HepG2 (cell line): ENCODE data around the gene AGAP1. TPM values are rescaled to one million over a fixed set of nuclear protein-coding genes. Genes with fewer than 3 reads are reported as not detected.

ENCODE experiments used
- ATAC-seq: fragments of 200-7000 bp; cut with Tn5 transposase; 3 replicates; pipeline ENCODE4 v1.9.1; 2020; ENCODE audit warnings: mild to moderate bottlenecking, moderate library complexity
- BruUV-seq: library from RNA; stranded (reverse); fragments of 400-500 nt; replicated peaks from 2 replicates; lab custom pipeline; 2021; lab: Mats Ljungman, UMichigan
- CTCF ChIA-PET: fragments of 300-600 bp; formaldehyde crosslinking; extraction: SDS; loops from one replicate; lab custom pipeline; 2021; ENCODE audit warnings: low total read pairs, inconsistent platforms, low intra/inter-chr PET ratio; lab: Yijun Ruan, JAX
- POLR2A ChIA-PET: fragments of 350-600 bp; sonication (Branson Sonifier 250); formaldehyde crosslinking; loops from one replicate; lab custom pipeline; 2020; ENCODE audit warnings: antibody characterized with exemption, inconsistent platforms; lab: Yijun Ruan, JAX
- DNase-seq: peaks from one replicate; pipeline ENCODE4 v3.0.0-alpha.2; 2015; ENCODE audit warnings: low spot score
- FAIRE-seq: peaks from 3 replicates; lab custom pipeline; 2011; peaks lifted over from hg19 to GRCh38; lab: Jason Lieb, UNC
- H2AFZ ChIP-seq: one replicate; pipeline ENCODE4 v1.6.1; 2011; ENCODE audit warnings: low read length, inconsistent platforms
- H3K27ac ChIP-seq: fragments of 300-600 bp; 3 replicates; pipeline ENCODE4 v1.8.0; 2011; ENCODE audit warnings: mixed run types, mild to moderate bottlenecking, mixed read lengths, low read length, inconsistent platforms; ENCODE audit not compliant: insufficient read depth; ENCODE audit errors: extremely low read length
- H3K27me3 ChIP-seq, 2 experiments: fragments of 200-600 bp in 1 of 2; 2 replicates in 1 of 2; 3 replicates in 1 of 2; pipeline versions ENCODE4 v1.6.0 to v1.8.0; 2011; ENCODE audit warnings: low read length in 2 of 2, mild to moderate bottlenecking in 2 of 2, moderate library complexity in 2 of 2, inconsistent platforms in 1 of 2; ENCODE audit not compliant: insufficient read depth in 2 of 2, control insufficient read depth in 1 of 2
- H3K36me3 ChIP-seq, 2 experiments: fragments of 200-600 bp in 1 of 2; replicated peaks in 1 of 2; 2 replicates in 1 of 2; 3 replicates in 1 of 2; pipeline versions ENCODE4 v1.5.1 to v1.8.0; 2011; ENCODE audit warnings: low read length in 2 of 2, inconsistent platforms in 1 of 2; ENCODE audit not compliant: insufficient read depth in 2 of 2, control insufficient read depth in 1 of 2
- H3K4me1 ChIP-seq: 2 replicates; pipeline ENCODE4 v1.5.1; 2012; ENCODE audit warnings: low read length, inconsistent platforms; ENCODE audit not compliant: insufficient read depth
- H3K4me2 ChIP-seq: 2 replicates; pipeline ENCODE4 v1.6.0; 2011; ENCODE audit warnings: low read depth, low read length, inconsistent platforms
- H3K4me3 ChIP-seq, 3 experiments: fragments of 200-600 bp in 1 of 3; sonication (generic), shearing (Covaris generic) in 1 of 3; replicated peaks in 1 of 3; 2 replicates each; pipeline ENCODE4 v1.5.1; 2011 to 2016; ENCODE audit warnings: low read length in 3 of 3, inconsistent platforms in 2 of 3, low read depth in 2 of 3, mild to moderate bottlenecking in 2 of 3, control low read depth in 1 of 3, mixed read lengths in 1 of 3; ENCODE audit not compliant: insufficient read depth in 1 of 3
- H3K79me2 ChIP-seq: one replicate; pipeline ENCODE4 v1.6.1; 2011; ENCODE audit warnings: low read length, inconsistent platforms; ENCODE audit not compliant: insufficient read depth
- H3K9ac ChIP-seq: 2 replicates; pipeline ENCODE4 v1.6.0; 2011; ENCODE audit warnings: mild to moderate bottlenecking, low read depth, low read length, inconsistent platforms; ENCODE audit not compliant: insufficient read depth
- H3K9me3 ChIP-seq: 2 replicates; pipeline ENCODE4 v1.5.1; 2012; ENCODE audit warnings: mild to moderate bottlenecking, low read length
- H4K20me1 ChIP-seq: 2 replicates; pipeline ENCODE4 v1.6.0; 2011; ENCODE audit warnings: inconsistent platforms, mild to moderate bottlenecking, low read length, moderate library complexity; ENCODE audit not compliant: insufficient read depth
- ATF7-NPFF ChIP-seq: sonication (generic); formaldehyde crosslinking; IDR thresholded peaks from 2 replicates; pipeline ENCODE4 v1.8.1; 2023; ENCODE audit warnings: mild to moderate bottlenecking, low read depth, missing genetic modification reagents, moderate library complexity
- KAT7 ChIP-seq: IDR thresholded peaks from 2 replicates; pipeline ENCODE4 v1.6.1; 2018; ENCODE audit warnings: borderline replicate concordance, missing compliant biosample characterization
- SNAPC2 ChIP-seq: sonication (generic); formaldehyde crosslinking; IDR thresholded peaks from 2 replicates; pipeline ENCODE4 v1.8.1; 2022; ENCODE audit warnings: mild to moderate bottlenecking, missing genetic modification reagents
- SPEN ChIP-seq: sonication (generic); formaldehyde crosslinking; IDR thresholded peaks from 2 replicates; pipeline ENCODE4 v1.5.1; 2020; ENCODE audit warnings: low read depth, mild to moderate bottlenecking, missing genetic modification reagents
- USF2 ChIP-seq, 2 experiments: sonication (generic) in 1 of 2; formaldehyde crosslinking in 1 of 2; IDR thresholded peaks; 2 replicates each; pipeline versions ENCODE4 v1.5.1 to v1.6.1; 2011 to 2020; ENCODE audit warnings: borderline replicate concordance in 1 of 2, low read depth in 1 of 2, low read length in 1 of 2, mild to moderate bottlenecking in 1 of 2, missing genetic modification reagents in 1 of 2, moderate library complexity in 1 of 2
- XRCC5 ChIP-seq: fragments of 200-400 bp; formaldehyde crosslinking; optimal IDR thresholded peaks from 2 replicates; pipeline ENCODE3; 2017; ENCODE audit warnings: mild to moderate bottlenecking, low read length
- ZNF318 ChIP-seq: sonication (generic); formaldehyde crosslinking; IDR thresholded peaks from 2 replicates; pipeline ENCODE4 v1.4.0; 2020; ENCODE audit warnings: mild to moderate bottlenecking, missing genetic modification reagents
- ZNF432 ChIP-seq: sonication (generic); formaldehyde crosslinking; IDR thresholded peaks from 2 replicates; pipeline ENCODE4 v1.5.0; 2020; ENCODE audit warnings: missing genetic modification reagents, mild to moderate bottlenecking, borderline replicate concordance
- ZNF577 ChIP-seq: sonication (generic); formaldehyde crosslinking; IDR thresholded peaks from 2 replicates; pipeline ENCODE4 v1.4.0; 2020; ENCODE audit warnings: mild to moderate bottlenecking, low read depth, missing genetic modification reagents, borderline replicate concordance
- WGBS: methylation state at CpG from one replicate; pipeline ENCODE4 v1.1.6; 2017; ENCODE audit warnings: low lambda C conversion rate; 5-methylcytosine and 5-hydroxymethylcytosine counted together
- in situ Hi-C: cut with HindIII; loops from 2 replicates; pipeline ENCODE4 v1.10.0; 2017; ENCODE audit warnings: low pct_unique_long_range_greater_than_20kb; ENCODE audit not compliant: extremely low pct_ligation_motif_present
- intact Hi-C: fragments of 100-400 bp; cut with micrococcal nuclease; formaldehyde crosslinking; loops from one replicate; pipeline ENCODE4 v1.10.0; 2022; ENCODE audit not compliant: unreplicated experiment
- polyA plus RNA-seq, 8 experiments: library from polyadenylated mRNA; depleted of rRNA in 3 of 8; stranded (reverse) in 7 of 8; unstranded in 1 of 8; fragments of >200 nt; fragmentation: Illumina TruSeq in 4 of 8; extraction: Trizol in 4 of 8; gene quantifications; 2 replicates each; pipeline versions ENCODE4 v1.2.1 to v1.2.3, GENCODE V29; 2011 to 2016; ENCODE audit warnings: low read depth in 4 of 8, missing spikeins in 1 of 8, mixed read lengths in 1 of 8; ENCODE audit not compliant: insufficient read depth in 1 of 8
- total RNA-seq, 5 experiments: library from RNA; depleted of rRNA; stranded (reverse); fragments of >200 nt; fragmentation: Illumina TruSeq; extraction: Trizol; gene quantifications; 2 replicates each; pipeline ENCODE4 v1.2.3, GENCODE V29; 2016; ENCODE audit warnings: low read depth in 1 of 5

Gene AGAP1
- total and polyA plus RNA-seq, 2 of the 13 experiments (the other 11 are each of a cell fraction or from before 2014, with no cell fraction given): 21.2 to 32.7 TPM

- TF ChIP-seq USF2 (IDR thresholded peaks at IDR 0.05; ENCODE audit: low read depth, low read length) (no peak), USF2 (CRISPR knock-in tag; IDR thresholded peaks at IDR 0.05; ENCODE audit: borderline replicate concordance) (no peak), ATF7-NPFF (CRISPR knock-in tag) (no peak)
Observed at GRCh38 chr2:235605312-235606003, 111.6 kb downstream of the AGAP1 start (continued).

- no peak overlapping the region for H3K9ac ChIP-seq
- H3K9me3 ChIP-seq: no peaks in the 10 kb centered on the region
- H3K27me3 ChIP-seq: no peaks in the 10 kb centered on the region
- BruUV-seq: no TSS peak
- H3K4me1 ChIP-seq: peaks cover 16% of the 10 kb centered on the region
- peaks cover 56% of the 10 kb centered on the region for H3K79me2 ChIP-seq
- WGBS: 86% methylated on average over 10 of the region's 10 CpGs
- no peak overlapping the region for H3K27ac ChIP-seq
- ATAC-seq: no peak
- no peaks in the 10 kb centered on the region for H3K36me3 ChIP-seq
- no peak for FAIRE-seq
- in situ Hi-C loops (no loop called here), intact Hi-C loops (no loop called here)
- H3K4me2 ChIP-seq: no peak overlapping the region
- POLR2A ChIA-PET: no interaction called here
- H4K20me1 ChIP-seq: peaks cover 12% of the 10 kb centered on the region
- no peak overlapping the region for H3K4me3 ChIP-seq
- CTCF ChIA-PET: no interaction called here
- H2AFZ ChIP-seq: no peak overlapping the region
- no peak for DNase-seq
- no peak for TF ChIP-seq ZNF577 (CRISPR knock-in tag)
- no peak for TF ChIP-seq SNAPC2 (CRISPR knock-in tag)
- no peak for TF ChIP-seq ZNF318
- TF ChIP-seq ZNF432 (CRISPR knock-in tag): no peak
- no peak for TF ChIP-seq KAT7 (CRISPR knock-in tag)
- no peak for TF ChIP-seq XRCC5
- TF ChIP-seq SPEN (CRISPR knock-in tag): no peak
Observed at GRCh38 chr2:235606004-235606715, 112.3 kb downstream of the AGAP1 start.
